Transverse colon (tissue), 4 donors: ENCODE data around the gene CAPN1.

Experiments used
- POLR2AphosphoS5 ChIP-seq, 3 donors: sonication (generic); formaldehyde crosslinking; IDR thresholded peaks; one replicate each; pipeline ENCODE4 v1.6.1; 2016; ENCODE audit warnings: antibody characterized with exemption in 3 of 3
- TF ChIP-seq, protein P1 (sequence below), 5 experiments: fragments of 200-600 bp in 3 of 5; fragments of 450-650 bp in 2 of 5; sonication (generic) in 3 of 5; IDR thresholded peaks; 1 replicate in 2 of 5; 2 replicates in 3 of 5; pipeline ENCODE4 v1.5.1; 2016 to 2017; ENCODE audit warnings: antibody characterized with exemption in 5 of 5, inconsistent platforms in 3 of 5, mild to moderate bottlenecking in 2 of 5, moderate library complexity in 1 of 5

DNA sequence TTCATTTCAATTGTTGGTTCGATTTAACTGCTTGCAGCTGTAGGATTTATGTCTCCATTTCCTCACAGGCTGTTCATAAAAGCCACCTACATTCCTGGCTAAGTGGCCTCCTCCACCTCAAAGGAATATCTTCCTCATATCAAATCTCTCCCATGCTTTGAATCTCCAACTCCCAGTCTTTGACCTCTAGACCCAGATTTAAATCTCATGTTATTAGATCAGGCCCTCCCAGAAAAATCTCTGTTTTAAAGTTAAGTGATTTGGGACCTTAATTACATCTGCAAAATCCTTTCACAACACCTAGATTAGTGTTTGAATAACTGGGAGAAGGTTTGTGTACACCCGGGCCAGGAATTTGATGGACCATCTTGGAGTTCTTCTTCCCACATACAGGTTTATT, 46.2 kb downstream of the CAPN1 start:
- TF ChIP-seq, protein P1, sequence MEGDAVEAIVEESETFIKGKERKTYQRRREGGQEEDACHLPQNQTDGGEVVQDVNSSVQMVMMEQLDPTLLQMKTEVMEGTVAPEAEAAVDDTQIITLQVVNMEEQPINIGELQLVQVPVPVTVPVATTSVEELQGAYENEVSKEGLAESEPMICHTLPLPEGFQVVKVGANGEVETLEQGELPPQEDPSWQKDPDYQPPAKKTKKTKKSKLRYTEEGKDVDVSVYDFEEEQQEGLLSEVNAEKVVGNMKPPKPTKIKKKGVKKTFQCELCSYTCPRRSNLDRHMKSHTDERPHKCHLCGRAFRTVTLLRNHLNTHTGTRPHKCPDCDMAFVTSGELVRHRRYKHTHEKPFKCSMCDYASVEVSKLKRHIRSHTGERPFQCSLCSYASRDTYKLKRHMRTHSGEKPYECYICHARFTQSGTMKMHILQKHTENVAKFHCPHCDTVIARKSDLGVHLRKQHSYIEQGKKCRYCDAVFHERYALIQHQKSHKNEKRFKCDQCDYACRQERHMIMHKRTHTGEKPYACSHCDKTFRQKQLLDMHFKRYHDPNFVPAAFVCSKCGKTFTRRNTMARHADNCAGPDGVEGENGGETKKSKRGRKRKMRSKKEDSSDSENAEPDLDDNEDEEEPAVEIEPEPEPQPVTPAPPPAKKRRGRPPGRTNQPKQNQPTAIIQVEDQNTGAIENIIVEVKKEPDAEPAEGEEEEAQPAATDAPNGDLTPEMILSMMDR (IDR thresholded peaks at IDR 0.05) = no peak
- TF ChIP-seq POLR2AphosphoS5 (IDR thresholded peaks at IDR 0.05) = no peak
